ENCODE data around the gene SLC34A1.

- no peak for TF ChIP-seq CTCF (IDR thresholded peaks at IDR 0.05; ENCODE audit: insufficient read depth, low read depth, low read length)
- no peak for TF ChIP-seq EZH2 (IDR thresholded peaks at IDR 0.05; ENCODE audit: insufficient read depth, low read length)
Observed at GRCh38 chr5:177336112-177336511, 48.1 kb upstream of the SLC34A1 start.

Data from astrocyte (in vitro differentiated cells and primary cell).